ENCODE measurements around the gene COL5A1.

Gene COL5A1

DNA sequence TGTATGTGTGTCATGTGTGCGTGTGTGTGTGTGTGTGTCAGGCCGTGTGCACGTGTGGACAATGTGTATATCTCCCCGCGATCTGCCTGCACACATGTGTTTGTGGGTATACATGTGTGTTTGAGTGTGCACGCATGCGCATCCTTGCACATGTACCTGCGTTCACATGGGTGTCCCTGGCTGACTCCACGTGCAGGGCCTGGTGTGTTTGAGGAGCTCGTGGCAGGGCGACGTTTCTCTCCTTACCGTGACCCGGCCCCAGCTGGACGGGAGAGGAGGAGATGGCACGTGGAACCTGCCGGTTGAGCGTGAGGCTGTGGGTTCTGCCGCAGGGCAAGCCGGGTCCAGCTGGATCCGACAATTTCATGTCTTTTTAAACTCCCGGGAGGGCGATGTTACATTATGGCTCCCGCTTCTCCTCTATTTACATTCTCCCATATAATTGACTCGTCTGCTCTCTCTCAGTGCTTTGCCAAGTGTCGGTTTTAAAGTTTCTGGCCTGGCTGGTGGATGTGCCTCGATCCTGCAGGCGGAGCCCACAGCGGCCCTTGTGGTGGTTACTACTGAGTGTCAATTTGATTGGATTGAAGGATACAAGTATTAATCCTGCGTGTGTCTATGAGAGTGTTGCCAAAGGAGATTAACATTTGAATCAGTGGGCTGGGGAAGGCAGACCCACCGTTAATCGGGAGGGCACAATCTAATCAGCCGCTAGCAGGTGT is 5.9 kb downstream of the COL5A1 start:
- H3K4me2 ChIP-seq (ENCODE audit: low read length) = peak overlapping the region; percentile 90
- H3K36me3 ChIP-seq (ENCODE audit: insufficient read depth, low read length) = peaks cover 50% of the 10 kb centered on the region
- H3K9me3 ChIP-seq (replicated peaks; ENCODE audit: low read length) = no peaks in the 10 kb centered on the region
- no peaks in the 10 kb centered on the region for H3K27me3 ChIP-seq (ENCODE audit: control insufficient read depth, insufficient read depth, low read length)
- H3K9ac ChIP-seq (ENCODE audit: low read depth, low read length) = no peak overlapping the region
- H3K4me1 ChIP-seq (ENCODE audit: control insufficient read depth, insufficient read depth, low read length) = peaks cover 58% of the 10 kb centered on the region
- H3K4me3 ChIP-seq (ENCODE audit: low read length) = no peak overlapping the region

DNA sequence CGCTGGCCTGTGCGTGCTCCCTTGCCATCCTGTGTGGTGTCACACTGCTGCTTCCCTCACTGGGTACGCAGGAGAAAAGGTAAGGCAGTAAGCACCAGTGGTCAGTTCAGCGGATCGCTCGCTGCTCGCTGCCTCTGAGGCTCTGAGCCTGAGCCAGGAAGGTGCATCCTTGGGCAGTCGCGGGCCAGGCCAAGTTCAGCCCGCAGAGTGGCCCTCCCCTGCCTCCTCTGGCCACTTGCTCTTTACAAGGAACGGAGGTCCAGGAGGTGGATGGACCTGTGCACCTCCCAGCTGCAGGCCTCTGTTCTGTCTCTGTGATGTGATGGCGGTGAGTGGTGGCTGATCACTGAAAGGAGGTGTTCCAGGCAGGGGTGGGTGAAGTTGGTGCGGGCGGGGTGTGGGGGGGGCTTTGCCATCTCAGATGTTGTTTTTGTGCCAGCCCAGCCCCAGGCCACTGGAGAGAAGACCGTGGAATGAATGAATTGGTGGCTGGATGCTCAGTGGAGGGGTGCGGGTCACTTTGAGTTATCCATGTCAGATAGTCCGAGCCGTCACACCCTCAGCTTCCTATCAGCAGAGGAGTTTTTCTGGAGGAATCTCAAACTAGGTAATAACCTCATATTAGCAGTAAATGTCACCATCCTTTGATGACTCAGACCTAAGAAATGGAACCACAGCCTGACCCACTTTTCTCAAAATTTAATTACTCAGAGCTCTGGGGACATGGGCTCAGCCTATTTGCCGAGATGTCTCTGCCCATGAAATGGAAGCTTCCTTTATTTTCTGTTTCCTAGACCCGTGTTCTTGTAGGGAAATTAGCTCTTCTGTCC is 7.3 kb downstream of the COL5A1 start:
- peak overlapping the region; percentile 32 for H3K4me3 ChIP-seq (ENCODE audit: low read length)
- peak overlapping the region; percentile 65 for H3K4me2 ChIP-seq (ENCODE audit: low read length)
- H3K36me3 ChIP-seq (ENCODE audit: insufficient read depth, low read length) = peaks cover 54% of the 10 kb centered on the region

DNA sequence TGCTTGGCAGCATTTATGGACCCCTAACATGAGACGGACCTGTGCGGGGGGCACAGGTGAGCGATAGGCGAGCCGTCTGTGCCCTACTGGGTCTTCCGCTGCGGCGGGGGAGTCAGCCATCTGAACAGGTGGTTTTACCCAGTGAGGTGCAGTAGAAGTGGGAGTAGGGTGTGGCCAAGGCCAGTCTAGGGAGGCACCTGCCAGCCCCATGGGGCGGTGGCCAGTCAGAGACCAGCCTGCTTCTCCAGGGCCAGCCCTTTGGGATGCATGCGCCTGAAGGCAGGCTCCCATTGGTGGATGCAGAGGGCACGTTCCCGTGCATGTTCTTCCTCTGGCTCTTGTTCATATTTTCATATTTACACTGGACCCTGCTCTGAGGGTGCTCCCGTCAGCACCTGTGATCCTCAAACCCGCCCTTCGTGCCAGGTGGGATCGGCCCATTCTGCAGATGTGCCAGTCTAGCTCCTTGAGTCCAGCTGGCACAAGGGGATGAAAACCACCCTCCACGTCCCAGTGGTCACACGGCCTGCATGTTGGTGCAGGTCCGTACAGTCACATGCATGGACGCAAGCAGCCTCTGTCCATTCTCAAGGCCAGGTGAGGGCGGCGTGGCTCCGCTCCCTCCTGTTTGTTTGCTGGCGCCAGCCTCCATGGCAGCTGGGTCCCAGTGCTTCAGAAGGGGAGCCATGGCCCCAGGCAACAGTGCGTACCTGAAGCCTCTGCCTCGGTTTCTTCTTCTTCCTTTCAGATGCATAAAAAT is 9.0 kb downstream of the COL5A1 start:
- H3K36me3 ChIP-seq (ENCODE audit: insufficient read depth, low read length) = peaks cover 54% of the 10 kb centered on the region
- no peak overlapping the region for H3K4me2 ChIP-seq (ENCODE audit: low read length)
- peaks cover 56% of the 10 kb centered on the region for H3K4me1 ChIP-seq (ENCODE audit: control insufficient read depth, insufficient read depth, low read length)
- no peaks in the 10 kb centered on the region for H3K27me3 ChIP-seq (ENCODE audit: control insufficient read depth, insufficient read depth, low read length)
- no peak overlapping the region for H3K4me3 ChIP-seq (ENCODE audit: low read length)
- no peaks in the 10 kb centered on the region for H3K9me3 ChIP-seq (replicated peaks; ENCODE audit: low read length)
- no peak overlapping the region for H3K9ac ChIP-seq (ENCODE audit: low read depth, low read length)

More for the DNA sequence above, 7.3 kb downstream of the COL5A1 start:
- Histone ChIP-seq H3K9me3 (replicated peaks; ENCODE audit: low read length) (no peaks in the 10 kb centered on the region), H3K27me3 (ENCODE audit: control insufficient read depth, insufficient read depth, low read length) (no peaks in the 10 kb centered on the region), H3K4me1 (ENCODE audit: control insufficient read depth, insufficient read depth, low read length) (peaks cover 64% of the 10 kb centered on the region), H3K9ac (ENCODE audit: low read depth, low read length) (peak overlapping the region; percentile 50)

DNA sequence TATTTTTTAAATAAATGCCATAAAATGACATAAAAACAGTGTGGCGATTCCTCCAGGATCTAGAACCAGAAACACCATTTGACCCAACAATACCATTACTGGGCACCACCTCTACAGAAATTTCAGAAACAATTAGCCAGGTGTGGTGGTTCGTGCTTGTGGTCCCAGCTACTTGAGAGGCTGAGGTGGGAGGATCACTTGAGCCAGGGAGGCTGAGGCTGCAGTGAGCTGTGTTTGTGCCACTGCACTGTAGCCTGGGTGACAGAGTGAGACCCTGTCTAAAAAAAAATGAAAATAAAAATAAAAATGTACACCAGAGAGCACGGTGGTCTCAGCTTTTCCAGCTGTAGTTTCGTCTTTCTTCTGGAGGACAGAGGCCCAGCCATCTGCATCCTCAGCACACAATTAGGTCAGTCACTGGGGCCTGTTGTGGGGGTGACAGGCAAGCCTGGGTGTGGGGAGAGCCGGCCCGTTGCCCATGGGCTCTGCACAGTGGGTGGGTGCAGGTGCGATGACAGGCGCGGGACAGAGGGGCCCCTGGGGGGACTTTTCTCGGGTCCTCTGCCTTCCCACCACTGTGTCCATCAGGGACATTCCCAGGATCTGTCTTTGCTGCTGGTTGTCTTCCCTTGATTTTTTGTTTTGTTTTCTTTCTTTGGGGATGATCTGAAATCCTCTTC is 9.8 kb downstream of the COL5A1 start:
- Histone ChIP-seq H3K4me2 (ENCODE audit: low read length) (no peak overlapping the region), H3K4me3 (ENCODE audit: low read length) (no peak overlapping the region), H3K36me3 (ENCODE audit: insufficient read depth, low read length) (peaks cover 48% of the 10 kb centered on the region), H3K9me3 (replicated peaks; ENCODE audit: low read length) (no peaks in the 10 kb centered on the region), H3K4me1 (ENCODE audit: control insufficient read depth, insufficient read depth, low read length) (peaks cover 48% of the 10 kb centered on the region), H3K9ac (ENCODE audit: low read depth, low read length) (no peak overlapping the region), H3K27me3 (ENCODE audit: control insufficient read depth, insufficient read depth, low read length) (no peaks in the 10 kb centered on the region)

DNA sequence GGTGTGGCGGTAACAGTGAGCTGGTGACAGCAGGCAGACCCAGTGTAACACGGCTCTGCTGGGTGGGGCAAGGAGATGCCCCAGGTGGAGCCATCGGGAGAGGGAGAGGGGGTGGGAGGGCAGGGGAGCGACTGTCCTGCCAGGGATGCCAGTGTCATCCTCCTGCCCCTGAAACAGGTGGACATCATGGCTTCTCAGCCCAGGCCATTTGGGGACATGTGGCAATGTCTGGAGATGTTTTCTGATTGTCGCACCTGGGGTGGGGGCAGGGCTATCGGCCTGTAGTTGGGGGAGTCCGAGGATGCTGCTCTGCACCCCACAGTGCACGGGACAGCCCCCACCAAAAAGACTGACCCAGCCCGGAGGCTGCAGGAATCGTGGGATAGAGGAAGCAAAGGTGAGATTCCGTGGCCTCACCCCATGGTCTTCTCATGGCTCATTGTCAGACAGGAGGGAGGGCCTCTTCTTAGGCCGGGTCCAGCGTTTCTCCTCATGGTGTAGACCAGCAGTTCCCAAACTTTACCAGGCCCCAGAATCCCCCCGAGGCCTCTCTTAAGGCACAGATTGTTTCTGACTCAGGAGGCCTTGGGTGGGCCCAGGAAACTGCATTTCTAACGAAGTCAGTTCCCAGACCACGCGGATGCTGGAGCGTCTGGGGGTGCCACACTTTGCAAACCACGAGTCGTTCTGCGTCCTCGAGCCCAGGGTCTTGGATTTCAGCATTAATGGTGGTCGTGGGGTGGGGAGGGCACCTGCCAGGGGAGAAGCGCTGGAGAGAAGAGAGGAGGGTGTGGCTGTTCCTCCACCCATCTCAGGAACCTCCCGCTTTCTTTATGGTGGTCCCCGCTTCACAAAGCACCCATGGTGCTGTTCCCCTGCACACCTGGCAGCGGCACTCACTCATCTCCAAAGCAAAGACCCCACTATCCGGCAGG is 11.0 kb downstream of the COL5A1 start:
- Histone ChIP-seq H3K4me2 (ENCODE audit: low read length) (no peak overlapping the region), H3K27me3 (ENCODE audit: control insufficient read depth, insufficient read depth, low read length) (no peaks in the 10 kb centered on the region), H3K9ac (ENCODE audit: low read depth, low read length) (no peak overlapping the region), H3K36me3 (ENCODE audit: insufficient read depth, low read length) (peaks cover 37% of the 10 kb centered on the region), H3K4me3 (ENCODE audit: low read length) (no peak overlapping the region), H3K9me3 (replicated peaks; ENCODE audit: low read length) (no peaks in the 10 kb centered on the region), H3K4me1 (ENCODE audit: control insufficient read depth, insufficient read depth, low read length) (peaks cover 36% of the 10 kb centered on the region)

DNA sequence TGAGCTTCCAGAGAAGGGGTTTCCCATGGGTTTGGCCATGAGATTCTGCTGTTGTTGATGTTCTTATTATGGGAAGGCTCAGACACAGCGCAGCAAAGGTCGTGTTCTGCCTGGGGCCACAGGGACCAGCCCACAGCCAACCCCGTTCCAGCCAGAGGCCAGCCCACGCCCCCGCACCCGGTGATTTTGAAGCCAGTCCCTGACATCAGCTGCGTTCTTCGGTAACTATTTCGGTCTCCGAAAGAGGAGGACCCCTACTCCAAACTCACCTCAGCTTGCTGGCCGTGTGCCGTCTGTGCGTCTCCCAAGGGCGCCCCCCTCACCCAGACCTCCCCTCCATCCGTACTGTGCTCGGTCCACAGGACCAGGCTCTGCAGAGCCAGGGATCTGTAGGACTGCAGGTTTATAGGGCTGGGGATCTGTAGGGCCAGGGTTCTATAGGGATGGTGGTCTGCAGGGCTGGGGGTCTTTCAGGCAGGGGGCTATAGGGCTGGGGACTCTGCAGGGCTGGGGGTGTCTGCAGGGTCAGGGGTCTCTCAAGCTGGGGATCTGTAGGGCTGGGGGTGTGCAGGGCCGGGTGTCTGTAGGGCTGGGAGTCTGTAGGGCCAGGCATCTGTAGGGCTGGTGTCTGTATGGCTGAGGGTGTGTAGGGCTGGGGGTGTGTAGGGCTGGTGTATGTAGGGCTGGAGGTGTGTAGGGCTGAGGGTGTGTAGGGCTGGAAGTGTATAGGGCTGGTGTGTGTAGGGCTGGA is 11.8 kb downstream of the COL5A1 start:
- no peak overlapping the region for H3K4me3 ChIP-seq (ENCODE audit: low read length)
- H3K9me3 ChIP-seq (replicated peaks; ENCODE audit: low read length) = no peaks in the 10 kb centered on the region
- H3K4me2 ChIP-seq (ENCODE audit: low read length) = no peak overlapping the region
- no peak overlapping the region for H3K9ac ChIP-seq (ENCODE audit: low read depth, low read length)
- H3K27me3 ChIP-seq (ENCODE audit: control insufficient read depth, insufficient read depth, low read length) = no peaks in the 10 kb centered on the region
- H3K36me3 ChIP-seq (ENCODE audit: insufficient read depth, low read length) = peaks cover 30% of the 10 kb centered on the region
- peaks cover 29% of the 10 kb centered on the region for H3K4me1 ChIP-seq (ENCODE audit: control insufficient read depth, insufficient read depth, low read length)

DNA sequence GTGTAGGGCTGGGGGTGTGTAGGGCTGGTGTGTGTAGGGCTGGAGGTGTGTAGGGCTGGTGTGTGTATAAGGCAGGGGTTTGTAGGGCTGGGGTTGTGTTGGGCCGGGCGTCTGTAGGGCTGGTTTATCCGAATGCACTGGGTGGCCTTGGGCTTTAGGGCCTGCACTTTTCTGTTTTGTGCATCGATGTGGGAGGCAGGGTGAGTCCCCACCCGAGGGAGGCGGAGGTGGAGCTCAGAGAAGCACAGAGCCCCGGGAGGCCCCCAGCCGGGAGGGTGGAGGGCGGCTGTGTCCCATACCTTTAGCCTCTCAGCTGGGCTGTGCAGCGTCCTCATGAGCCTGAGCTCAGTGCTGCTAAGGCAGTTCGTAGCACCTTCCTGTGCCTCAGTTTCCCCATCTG is 13.5 kb downstream of the COL5A1 start:
- Histone ChIP-seq H3K9ac (ENCODE audit: low read depth, low read length) (no peak overlapping the region), H3K4me1 (ENCODE audit: control insufficient read depth, insufficient read depth, low read length) (peaks cover 16% of the 10 kb centered on the region), H3K4me2 (ENCODE audit: low read length) (no peak overlapping the region), H3K4me3 (ENCODE audit: low read length) (no peak overlapping the region), H3K27me3 (ENCODE audit: control insufficient read depth, insufficient read depth, low read length) (no peaks in the 10 kb centered on the region), H3K36me3 (ENCODE audit: insufficient read depth, low read length) (peaks cover 27% of the 10 kb centered on the region), H3K9me3 (replicated peaks; ENCODE audit: low read length) (no peaks in the 10 kb centered on the region)

DNA sequence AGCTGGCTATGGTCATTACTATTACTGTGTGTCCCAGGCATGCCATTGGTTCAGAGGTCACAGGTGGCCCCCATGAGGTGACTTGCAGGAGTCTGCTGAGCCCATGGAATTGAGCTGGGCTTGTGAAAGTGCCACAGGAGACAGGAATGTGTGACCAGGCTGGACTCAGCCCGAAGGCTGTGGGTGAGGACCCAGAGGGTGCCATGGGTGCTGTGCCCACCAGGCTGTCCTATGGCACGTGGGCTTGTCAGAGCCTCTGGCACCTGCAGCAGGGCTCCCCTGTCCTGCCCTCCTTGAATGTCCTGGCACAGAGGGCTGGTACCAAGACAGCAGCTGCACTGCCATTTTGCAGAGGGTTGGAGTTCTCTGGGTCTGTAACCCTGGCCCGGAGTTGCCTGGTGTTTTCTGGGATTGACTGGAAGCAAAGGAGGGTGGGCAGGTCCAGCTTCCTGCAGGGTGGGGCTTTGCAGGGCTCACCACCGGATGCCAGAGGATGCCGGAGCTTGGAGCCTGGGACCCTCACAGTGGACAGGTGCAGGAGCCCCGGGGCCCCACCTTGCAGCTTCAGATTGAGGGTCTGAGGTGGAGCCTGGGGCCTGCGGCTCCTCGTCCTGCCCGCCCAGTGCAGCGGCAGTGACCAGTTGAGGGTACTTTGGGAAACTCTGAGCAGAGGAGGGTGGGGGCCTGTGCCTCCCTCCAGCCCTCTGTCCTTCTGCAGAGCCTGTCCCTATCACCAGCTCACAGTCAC is 14.2 kb downstream of the COL5A1 start:
- peaks cover 26% of the 10 kb centered on the region for H3K36me3 ChIP-seq (ENCODE audit: insufficient read depth, low read length)
- H3K9me3 ChIP-seq (replicated peaks; ENCODE audit: low read length) = no peaks in the 10 kb centered on the region
- H3K4me1 ChIP-seq (ENCODE audit: control insufficient read depth, insufficient read depth, low read length) = peaks cover 21% of the 10 kb centered on the region
- no peak overlapping the region for H3K9ac ChIP-seq (ENCODE audit: low read depth, low read length)
- H3K4me3 ChIP-seq (ENCODE audit: low read length) = no peak overlapping the region
- no peaks in the 10 kb centered on the region for H3K27me3 ChIP-seq (ENCODE audit: control insufficient read depth, insufficient read depth, low read length)
- H3K4me2 ChIP-seq (ENCODE audit: low read length) = no peak overlapping the region

DNA sequence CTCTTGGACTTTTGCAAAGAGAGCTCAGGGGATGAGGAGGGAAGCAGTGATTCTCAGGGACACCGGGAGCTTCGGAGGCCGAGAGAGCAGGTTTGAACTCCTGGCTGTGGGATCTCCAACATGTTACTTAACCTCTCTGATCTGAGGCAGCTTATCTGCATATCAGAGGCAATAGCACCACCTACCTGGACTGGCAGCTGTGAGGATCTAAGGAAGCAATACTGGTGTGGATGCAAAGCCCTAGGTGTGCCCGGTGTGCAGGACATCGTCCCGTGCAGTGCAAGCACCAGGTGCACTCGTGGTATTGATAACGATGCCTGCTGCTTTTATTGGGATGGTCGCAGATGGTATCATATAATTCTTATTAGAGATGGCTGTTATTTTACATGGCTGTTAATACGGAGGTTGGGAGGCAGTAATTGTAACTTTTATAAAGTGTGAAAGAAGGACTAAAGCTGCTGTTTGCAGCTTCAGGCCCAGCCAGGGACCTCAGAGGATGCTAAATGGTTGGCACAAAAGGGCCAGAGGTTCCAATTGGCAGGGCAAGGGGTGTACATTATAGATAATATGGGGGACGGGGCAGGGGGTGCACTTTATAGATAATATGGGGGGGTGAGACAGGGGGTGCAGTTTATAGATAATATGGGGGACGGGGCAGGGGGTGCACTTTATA is 14.9 kb downstream of the COL5A1 start:
- H3K9ac ChIP-seq (ENCODE audit: low read depth, low read length) = no peak overlapping the region
- peaks cover 22% of the 10 kb centered on the region for H3K36me3 ChIP-seq (ENCODE audit: insufficient read depth, low read length)
- H3K4me1 ChIP-seq (ENCODE audit: control insufficient read depth, insufficient read depth, low read length) = peaks cover 28% of the 10 kb centered on the region
- no peak overlapping the region for H3K4me3 ChIP-seq (ENCODE audit: low read length)
- H3K27me3 ChIP-seq (ENCODE audit: control insufficient read depth, insufficient read depth, low read length) = no peaks in the 10 kb centered on the region
- no peak overlapping the region for H3K4me2 ChIP-seq (ENCODE audit: low read length)
- no peaks in the 10 kb centered on the region for H3K9me3 ChIP-seq (replicated peaks; ENCODE audit: low read length)

Data from skeletal muscle satellite cell (primary cell).